Muscle layer of duodenum (tissue), 2 donors: ENCODE data around the gene RFX1.
"Not testable (repeated sequence)": the region's sequence is repeated elsewhere in the genome, so short reads cannot be mapped to it uniquely, and the experiment has no call there.

Experiments used
- H3K27ac ChIP-seq: one replicate; pipeline ENCODE4 v1.7.0; 2013; ENCODE audit warnings: mild to moderate bottlenecking, low read length
- H3K27me3 ChIP-seq: one replicate; pipeline ENCODE4 v1.7.0; 2013; ENCODE audit warnings: low read depth, mild to moderate bottlenecking, control low read depth, low read length
- H3K36me3 ChIP-seq, 2 donors: one replicate each; pipeline ENCODE4 v1.7.0; 2013; ENCODE audit warnings: low read length in 2 of 2, control low read depth in 1 of 2, mild to moderate bottlenecking in 1 of 2; ENCODE audit not compliant: insufficient read depth in 2 of 2, control insufficient read depth in 1 of 2
- H3K4me1 ChIP-seq, 2 donors: one replicate each; pipeline ENCODE4 v1.7.0; 2013; ENCODE audit warnings: low read length in 2 of 2, mild to moderate bottlenecking in 2 of 2, control low read depth in 1 of 2, moderate library complexity in 1 of 2; ENCODE audit not compliant: insufficient read depth in 2 of 2, control insufficient read depth in 1 of 2
- H3K4me3 ChIP-seq, 2 donors: one replicate each; pipeline ENCODE4 v1.7.0; 2013; ENCODE audit warnings: low read length in 2 of 2, low read depth in 1 of 2, mild to moderate bottlenecking in 1 of 2
- H3K9me3 ChIP-seq, 2 donors: one replicate each; pipeline ENCODE4 v1.7.0; 2013; ENCODE audit warnings: low read length in 2 of 2, control low read depth in 1 of 2, mild to moderate bottlenecking in 1 of 2; ENCODE audit not compliant: control insufficient read depth in 1 of 2
- donor health status: healthy.

The RFX1 gene

DNA sequence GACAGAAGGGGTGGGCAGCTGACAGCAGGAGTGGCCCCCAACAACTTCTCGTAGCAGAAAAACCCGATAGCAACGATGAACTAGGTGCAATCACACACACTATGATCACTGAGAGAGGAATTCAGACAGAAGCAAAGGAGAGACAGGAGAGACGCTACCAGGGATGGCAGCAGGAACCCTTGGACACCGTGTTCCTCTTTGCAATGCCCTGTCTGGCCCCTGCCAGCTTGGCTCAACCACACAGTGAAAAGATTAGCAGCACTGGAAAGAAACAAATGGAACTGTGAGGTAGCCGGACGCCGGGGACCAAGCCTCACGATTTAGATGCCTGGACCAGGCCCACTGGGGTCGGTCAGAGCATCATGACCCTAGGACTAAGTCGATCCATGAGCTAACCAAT, 30.2 kb downstream of the RFX1 start:
- H3K27me3 ChIP-seq: no peaks in the 10 kb centered on the region
- no peaks in the 10 kb centered on the region for H3K9me3 ChIP-seq
- peaks cover 0 to 18% of the 10 kb centered on the region in 2 donors for H3K4me1 ChIP-seq
- no peak overlapping the region for H3K4me3 ChIP-seq
- H3K27ac ChIP-seq: no peak overlapping the region
- peaks cover 8 to 23% of the 10 kb centered on the region in 2 donors for H3K36me3 ChIP-seq

- no peaks in the 10 kb centered on the region for H3K9me3 ChIP-seq
- no peak overlapping the region for H3K27ac ChIP-seq
- peaks cover 10 to 36% of the 10 kb centered on the region in 2 donors for H3K36me3 ChIP-seq
Observed at GRCh38 chr19:13974073-13974472, 32.0 kb downstream of the RFX1 start.

DNA sequence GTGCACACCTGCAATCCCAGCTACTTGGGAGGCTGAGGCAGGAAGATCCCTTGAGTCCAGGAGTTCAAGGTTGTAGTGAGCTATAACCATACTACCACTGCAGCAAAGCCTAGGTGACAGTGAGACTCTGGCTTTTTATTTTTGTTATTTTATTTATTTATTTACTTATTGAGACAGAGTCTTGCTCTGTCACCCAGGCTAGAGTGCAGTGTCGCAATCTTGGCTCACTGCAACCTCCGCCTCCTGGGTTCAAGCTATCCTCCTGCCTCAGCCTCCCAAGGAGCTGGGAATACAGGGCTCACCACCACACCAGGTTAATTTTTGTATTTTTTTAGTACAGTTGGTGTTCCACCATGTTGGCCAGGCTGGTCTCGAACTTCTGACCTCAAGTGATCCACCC, 32.6 kb downstream of the RFX1 start:
- not testable (repeated sequence) for H3K4me1 ChIP-seq, H3K9me3 ChIP-seq, H3K27me3 ChIP-seq, H3K4me3 ChIP-seq, H3K27ac ChIP-seq
- peaks cover 13 to 42% of the 10 kb centered on the region in 2 donors for H3K36me3 ChIP-seq

More at GRCh38 chr19:13974073-13974472, 32.0 kb downstream of the RFX1 start:
- peaks cover 0 to 8% of the 10 kb centered on the region in 2 donors for H3K4me1 ChIP-seq
- H3K27me3 ChIP-seq: no peaks in the 10 kb centered on the region
- H3K4me3 ChIP-seq: no peak overlapping the region

DNA sequence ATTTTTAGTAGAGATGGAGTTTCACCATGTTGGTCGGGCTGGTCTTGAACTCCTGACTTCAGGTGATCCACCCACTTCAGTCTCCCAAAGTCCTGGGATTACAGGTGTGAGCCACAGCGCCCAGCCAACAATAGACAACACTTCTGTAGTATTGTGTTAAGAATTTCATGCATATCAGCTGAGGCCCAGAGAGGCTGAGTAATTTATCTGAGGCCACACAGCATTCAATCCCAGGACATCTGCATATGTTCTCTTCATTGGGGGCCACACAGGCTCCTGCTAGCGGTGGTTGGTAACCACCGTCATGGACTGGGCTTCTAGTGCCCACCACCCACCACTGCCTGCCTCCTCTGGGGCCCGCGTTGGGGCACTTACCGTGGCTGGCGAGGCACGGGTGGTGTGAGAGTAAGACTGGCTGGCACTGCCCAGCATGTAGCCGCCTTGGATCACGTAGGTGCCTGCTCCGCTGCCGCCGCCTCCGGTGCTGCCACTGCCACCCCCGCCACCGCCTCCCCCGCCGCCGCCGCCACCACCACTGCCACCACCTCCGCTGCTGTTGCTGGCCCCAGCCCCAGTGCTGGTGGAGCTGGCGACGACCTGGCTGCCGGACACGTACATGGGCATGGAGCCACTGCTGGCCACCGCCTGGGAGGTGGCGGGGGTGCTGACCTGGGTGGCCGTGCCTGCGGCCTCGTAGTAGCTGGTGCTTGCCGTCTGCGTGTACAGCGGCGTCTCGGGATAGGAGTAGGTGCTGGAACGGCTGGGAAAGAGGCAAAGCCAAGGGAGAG, 33.6 kb downstream of the RFX1 start:
- Histone ChIP-seq H3K36me3 (peaks cover 13 to 51% of the 10 kb centered on the region in 2 donors), H3K4me3 (no peak overlapping the region), H3K27me3 (no peaks in the 10 kb centered on the region), H3K9me3 (no peaks in the 10 kb centered on the region), H3K4me1 (no peaks in the 10 kb centered on the region), H3K27ac (no peak overlapping the region)

DNA sequence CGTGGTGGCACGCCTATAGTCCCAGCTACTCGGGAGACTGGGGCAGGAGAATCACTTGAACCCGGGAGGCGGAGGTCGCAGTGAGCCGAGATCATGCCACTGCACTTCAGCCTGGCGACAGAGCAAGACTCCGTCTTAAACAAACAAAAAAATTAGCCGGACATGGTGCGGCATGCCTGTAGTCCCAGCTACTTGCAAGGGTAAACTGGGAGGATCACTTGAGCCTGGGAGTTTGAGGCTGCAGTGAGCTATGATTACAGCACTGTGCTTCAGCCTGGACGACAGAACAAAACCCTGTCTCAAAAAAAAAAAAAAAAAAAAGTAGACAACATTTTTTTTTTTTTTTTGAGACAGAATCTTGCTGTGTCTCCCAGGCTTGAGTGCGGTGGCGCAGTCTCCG, 34.3 kb downstream of the RFX1 start:
- H3K4me1 ChIP-seq, H3K27ac ChIP-seq, H3K4me3 ChIP-seq, H3K9me3 ChIP-seq, H3K27me3 ChIP-seq: not testable (repeated sequence)
- peaks cover 13 to 57% of the 10 kb centered on the region in 2 donors for H3K36me3 ChIP-seq

DNA sequence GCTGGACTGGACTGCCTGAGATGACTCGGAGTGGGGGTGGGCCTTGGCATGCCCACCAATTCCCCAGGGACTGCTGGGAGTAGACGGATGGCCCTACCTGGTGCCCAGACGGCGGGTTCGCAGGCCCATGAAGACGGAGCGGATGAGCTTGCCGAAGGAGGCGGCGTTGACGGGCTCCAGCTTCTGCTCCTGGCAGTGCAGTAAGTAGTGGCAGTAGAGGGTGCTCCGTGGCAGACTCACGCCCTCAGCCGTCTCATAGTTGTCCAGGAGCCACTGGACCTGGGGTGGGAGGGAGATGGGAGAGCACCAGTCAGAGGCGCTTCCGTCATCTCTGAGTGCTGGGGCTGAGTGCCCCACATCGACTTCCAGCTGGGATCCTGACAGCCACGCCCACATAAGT, 36.2 kb downstream of the RFX1 start:
- no peaks in the 10 kb centered on the region for H3K4me1 ChIP-seq
- H3K27me3 ChIP-seq: no peaks in the 10 kb centered on the region
- no peak overlapping the region for H3K27ac ChIP-seq
- peaks cover 19 to 70% of the 10 kb centered on the region in 2 donors for H3K36me3 ChIP-seq
- no peak overlapping the region for H3K4me3 ChIP-seq
- no peaks in the 10 kb centered on the region for H3K9me3 ChIP-seq

DNA sequence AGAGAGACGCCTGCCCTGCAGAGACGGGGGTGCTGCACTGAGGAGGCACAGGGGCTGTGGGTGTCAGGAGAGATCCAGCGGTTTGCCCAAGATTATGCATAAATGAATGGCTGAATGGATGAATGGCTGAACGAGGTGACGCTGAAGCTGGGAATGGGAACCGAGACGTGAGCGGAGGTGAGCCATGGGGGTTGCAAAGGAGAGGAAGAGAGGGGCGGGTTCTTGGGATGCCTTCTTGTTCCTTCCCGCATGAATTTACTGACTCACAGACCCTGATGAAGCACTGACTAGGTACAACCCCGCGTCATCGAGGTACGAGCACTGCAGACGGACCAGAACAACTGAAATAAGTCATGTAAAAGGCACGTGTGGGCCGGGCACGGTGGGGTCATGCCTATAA, 37.1 kb downstream of the RFX1 start:
- H3K9me3 ChIP-seq: no peaks in the 10 kb centered on the region
- H3K27me3 ChIP-seq: no peaks in the 10 kb centered on the region
- peaks cover 16 to 73% of the 10 kb centered on the region in 2 donors for H3K36me3 ChIP-seq
- no peak overlapping the region for H3K4me3 ChIP-seq
- H3K4me1 ChIP-seq: no peaks in the 10 kb centered on the region
- H3K27ac ChIP-seq: no peak overlapping the region

DNA sequence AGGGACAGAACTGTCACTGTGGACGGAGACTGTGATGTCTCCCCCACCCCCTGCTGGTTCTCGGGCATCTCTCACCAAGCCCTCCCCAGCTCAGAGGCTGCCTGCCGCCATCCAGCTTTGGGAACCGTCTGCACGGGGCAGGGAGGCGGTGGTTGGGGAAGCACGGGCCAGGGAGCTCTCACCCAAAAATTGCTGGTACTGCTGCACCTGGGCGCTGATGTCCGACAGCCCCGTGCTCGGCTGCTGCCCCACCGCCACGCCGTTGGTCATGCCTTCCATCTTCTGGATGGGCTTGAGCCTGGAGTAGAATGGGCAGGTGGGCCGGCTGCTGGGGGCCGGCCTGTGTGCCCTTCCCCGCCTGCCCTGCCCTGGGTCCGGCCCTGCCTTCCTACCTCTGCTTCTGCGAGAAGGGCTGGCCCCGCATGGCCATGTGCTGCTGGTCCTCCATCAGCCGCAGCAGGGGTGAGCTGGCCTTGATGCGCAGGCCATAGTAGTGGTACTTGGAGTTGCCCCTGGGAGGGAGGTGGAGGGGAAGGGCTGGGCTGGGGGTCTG, 37.7 kb downstream of the RFX1 start:
- no peak overlapping the region for H3K27ac ChIP-seq
- H3K9me3 ChIP-seq: no peaks in the 10 kb centered on the region
- H3K36me3 ChIP-seq: peaks cover 14 to 73% of the 10 kb centered on the region in 2 donors
- no peak overlapping the region for H3K4me3 ChIP-seq
- no peaks in the 10 kb centered on the region for H3K4me1 ChIP-seq
- no peaks in the 10 kb centered on the region for H3K27me3 ChIP-seq

DNA sequence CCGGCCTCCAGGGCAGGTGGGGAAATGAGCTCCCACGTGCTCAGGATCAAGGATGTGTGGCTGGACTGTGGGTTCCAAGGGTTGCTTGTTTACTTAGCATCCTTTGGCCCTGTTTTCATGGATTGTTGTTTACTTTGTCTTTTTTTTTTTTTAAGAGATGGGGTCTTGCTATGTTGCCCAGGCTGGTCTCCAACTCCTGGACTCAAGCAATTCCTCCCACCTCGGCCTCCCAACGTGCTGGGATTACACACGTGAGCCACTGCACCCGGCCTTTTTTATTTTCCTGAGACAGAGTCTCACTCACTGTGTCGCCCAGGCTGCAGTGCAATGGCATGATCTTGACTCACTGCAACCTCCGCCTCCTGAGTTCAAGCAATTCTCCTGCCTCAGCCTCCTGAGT, 38.9 kb downstream of the RFX1 start:
- H3K27me3 ChIP-seq, H3K27ac ChIP-seq, H3K4me1 ChIP-seq, H3K4me3 ChIP-seq, H3K9me3 ChIP-seq: not testable (repeated sequence)
- H3K36me3 ChIP-seq: peaks cover 14 to 66% of the 10 kb centered on the region in 2 donors

- H3K36me3 ChIP-seq: peaks cover 14 to 69% of the 10 kb centered on the region in 2 donors
Observed at GRCh38 chr19:13966684-13967128, 39.4 kb downstream of the RFX1 start.

DNA sequence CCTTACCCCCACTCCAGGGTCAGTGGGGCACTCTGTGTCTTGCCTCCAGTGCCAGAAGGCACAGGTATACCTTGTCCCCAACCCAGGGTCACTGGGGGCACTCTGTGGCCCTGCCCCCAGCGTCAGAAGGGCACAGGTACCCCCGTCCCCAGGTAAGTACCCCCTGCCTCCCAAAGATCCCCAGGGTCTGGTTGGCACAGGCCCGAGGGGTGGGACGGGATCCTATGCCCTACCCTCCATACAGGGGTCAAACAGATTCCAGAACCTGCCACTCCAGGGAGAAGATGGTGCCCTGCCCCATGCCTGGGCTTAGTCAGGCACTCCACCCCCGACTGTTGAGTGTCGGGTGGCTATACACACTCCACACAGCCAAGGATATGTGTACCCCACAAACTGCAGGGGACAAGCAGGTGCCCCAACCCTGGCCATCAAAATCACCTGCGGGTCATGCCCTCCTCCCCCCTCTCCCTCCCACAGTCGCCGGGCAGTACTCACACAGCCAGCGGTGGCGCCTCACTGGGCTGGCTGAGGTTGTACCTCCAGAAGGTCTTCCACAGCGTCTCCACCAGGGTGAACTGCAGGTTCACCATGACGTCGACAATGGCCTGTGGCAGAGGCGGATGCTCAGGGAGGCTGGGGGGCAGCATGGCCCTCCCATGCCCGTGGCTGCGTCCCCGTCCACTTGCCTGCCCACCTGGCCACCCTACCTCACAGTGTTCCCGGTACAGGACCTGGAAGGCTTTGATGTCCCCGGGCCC, 40.0 kb downstream of the RFX1 start:
- H3K9me3 ChIP-seq: no peaks in the 10 kb centered on the region
- peaks cover 14 to 63% of the 10 kb centered on the region in 2 donors for H3K36me3 ChIP-seq
- no peak overlapping the region for H3K27ac ChIP-seq
- H3K27me3 ChIP-seq: no peaks in the 10 kb centered on the region
- H3K4me1 ChIP-seq: peaks cover 0 to 6% of the 10 kb centered on the region in 2 donors
- no peak overlapping the region for H3K4me3 ChIP-seq

More at GRCh38 chr19:13966684-13967128, 39.4 kb downstream of the RFX1 start:
- Histone ChIP-seq H3K27me3 (no peaks in the 10 kb centered on the region), H3K9me3 (no peaks in the 10 kb centered on the region), H3K4me1 (peaks cover 0 to 6% of the 10 kb centered on the region in 2 donors), H3K27ac (no peak overlapping the region), H3K4me3 (no peak overlapping the region)
